ENCODE data around the gene OSBPL5. TPM values are rescaled to one million over a fixed set of nuclear protein-coding genes. Genes with fewer than 3 reads are reported as not detected.

The OSBPL5 gene
- total and polyA plus RNA-seq, 2 donors, result 22.4 to 40.5 TPM

DNA sequence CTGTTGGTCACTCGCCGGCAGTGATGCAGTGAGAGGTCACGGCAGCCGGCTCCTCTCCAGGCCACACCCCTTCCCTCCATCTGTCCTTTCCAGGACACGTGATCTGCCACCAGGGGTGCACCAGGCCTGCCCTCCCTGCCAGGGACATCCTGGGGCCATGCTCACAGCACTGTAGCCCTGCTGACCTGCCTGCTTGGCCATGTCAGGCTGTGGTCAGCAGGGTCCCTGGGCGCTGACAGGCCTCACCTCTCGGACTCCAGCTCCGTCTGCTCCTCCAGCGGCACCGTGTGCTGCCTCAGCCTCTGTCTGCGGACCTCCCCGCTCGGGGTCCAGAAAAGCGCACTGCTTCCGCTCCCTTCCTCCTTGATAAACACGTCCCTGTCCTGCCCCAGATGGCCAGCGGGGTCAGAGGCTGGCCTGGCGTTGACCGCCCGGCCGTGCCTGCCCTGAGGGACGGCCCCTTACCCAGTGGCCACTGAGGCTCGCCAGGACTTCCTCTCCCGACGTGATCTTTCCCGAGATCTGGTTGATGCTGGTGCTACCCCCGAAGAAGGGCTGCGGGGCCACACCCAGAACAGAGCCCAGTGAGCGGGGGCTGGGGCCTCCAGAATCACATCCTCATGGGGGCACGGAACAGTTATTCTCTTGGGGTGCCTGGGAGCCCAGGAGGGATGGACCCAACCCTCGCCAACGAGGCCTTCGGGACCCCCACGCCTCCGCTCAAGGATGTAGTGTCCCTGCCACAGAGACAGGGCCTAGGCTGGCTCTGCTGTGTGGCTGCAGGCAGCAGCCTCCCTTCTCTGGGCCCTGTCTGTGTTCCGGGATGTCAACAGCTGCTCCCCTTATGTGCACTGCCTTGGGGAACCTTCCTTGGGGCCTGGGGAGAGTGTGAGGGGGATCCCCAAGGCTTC lies 71.6 kb downstream of the OSBPL5 start:
- Histone ChIP-seq H3K4me1 (ENCODE audit: insufficient read depth) (no peaks in the 10 kb centered on the region), H3K4me3 (ENCODE audit: low read depth, low read length) (no peak overlapping the region), H3K27ac (ENCODE audit: low read depth) (no peak overlapping the region), H3K36me3 (ENCODE audit: insufficient read depth) (no peaks in the 10 kb centered on the region)
- 85% methylated on average over 36 of the region's 36 CpGs for WGBS
- no peak for DNase-seq (ENCODE audit: extremely low spot score)

DNA sequence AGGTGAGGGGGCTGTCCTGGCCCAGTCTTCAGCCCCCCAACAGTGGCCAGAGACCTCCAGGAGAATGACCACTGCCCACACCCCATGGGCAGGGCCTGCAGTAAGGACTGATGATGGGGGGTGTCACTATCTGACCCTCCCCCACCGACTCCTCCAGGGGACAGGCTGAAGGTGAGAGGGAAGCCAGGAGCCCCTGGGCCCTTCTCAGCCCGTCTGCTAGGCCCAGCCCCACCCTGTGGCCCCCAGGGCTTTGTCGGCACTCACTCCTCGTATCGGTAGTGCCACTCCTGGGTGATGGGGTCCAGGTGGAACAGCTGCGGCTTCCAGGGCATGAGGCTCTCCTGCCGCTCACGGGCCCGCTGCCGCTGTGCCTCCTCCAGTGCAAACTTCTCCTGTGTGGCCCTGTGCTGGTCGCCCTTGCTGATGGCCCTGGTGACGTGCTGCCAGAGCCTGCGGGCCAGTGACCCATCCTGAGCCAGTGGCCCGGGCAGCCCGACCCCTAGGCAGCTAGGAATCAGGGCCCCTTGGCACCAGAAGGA lies 72.4 kb downstream of the OSBPL5 start:
- WGBS, result 91% methylated on average over 15 of the region's 15 CpGs
- H3K27ac ChIP-seq (ENCODE audit: low read depth), result no peak overlapping the region

DNA sequence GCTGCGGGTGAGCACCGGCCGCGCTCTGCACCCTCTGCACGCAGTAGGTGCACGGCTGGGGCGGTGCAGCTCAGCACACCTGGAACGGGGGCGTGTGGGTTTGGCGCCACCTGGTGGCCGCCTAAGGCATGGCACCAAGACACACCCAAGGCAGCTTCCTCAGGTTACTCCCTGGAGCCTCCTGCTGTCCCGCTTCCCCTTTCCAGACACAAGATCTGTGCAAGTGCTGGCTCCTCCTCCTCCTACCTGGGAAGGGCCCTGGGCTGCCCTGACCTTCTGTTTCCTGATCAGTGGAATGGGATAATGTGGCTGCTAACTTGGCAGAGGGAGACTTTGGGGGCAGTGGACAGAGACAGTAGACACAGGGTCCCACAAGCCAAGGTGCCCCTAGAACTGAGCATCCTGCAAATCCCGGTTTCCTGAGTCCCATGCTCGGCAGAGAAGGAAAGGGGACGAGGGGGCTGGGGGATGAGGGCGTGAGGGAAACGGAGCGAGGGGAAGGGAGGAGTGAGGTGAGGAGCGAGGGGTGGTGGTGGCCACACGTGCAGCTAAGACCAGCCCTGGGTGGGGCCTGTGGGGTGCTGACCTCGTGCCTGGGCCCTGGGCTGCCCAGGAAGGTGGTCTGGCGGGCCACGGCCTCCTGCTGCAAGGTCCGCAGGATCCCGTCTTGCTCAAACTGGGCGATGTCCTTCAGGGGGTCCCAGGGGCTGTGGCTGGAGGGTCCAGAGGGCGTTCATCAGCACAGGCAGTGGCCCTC lies 73.1 kb downstream of the OSBPL5 start:
- H3K27ac ChIP-seq (ENCODE audit: low read depth), result no peak overlapping the region

More for the DNA sequence above, 72.4 kb downstream of the OSBPL5 start:
- H3K36me3 ChIP-seq (ENCODE audit: insufficient read depth), result no peaks in the 10 kb centered on the region
- H3K4me3 ChIP-seq (ENCODE audit: low read depth, low read length), result no peak overlapping the region
- no peaks in the 10 kb centered on the region for H3K4me1 ChIP-seq (ENCODE audit: insufficient read depth)
- DNase-seq (ENCODE audit: extremely low spot score), result no peak

DNA sequence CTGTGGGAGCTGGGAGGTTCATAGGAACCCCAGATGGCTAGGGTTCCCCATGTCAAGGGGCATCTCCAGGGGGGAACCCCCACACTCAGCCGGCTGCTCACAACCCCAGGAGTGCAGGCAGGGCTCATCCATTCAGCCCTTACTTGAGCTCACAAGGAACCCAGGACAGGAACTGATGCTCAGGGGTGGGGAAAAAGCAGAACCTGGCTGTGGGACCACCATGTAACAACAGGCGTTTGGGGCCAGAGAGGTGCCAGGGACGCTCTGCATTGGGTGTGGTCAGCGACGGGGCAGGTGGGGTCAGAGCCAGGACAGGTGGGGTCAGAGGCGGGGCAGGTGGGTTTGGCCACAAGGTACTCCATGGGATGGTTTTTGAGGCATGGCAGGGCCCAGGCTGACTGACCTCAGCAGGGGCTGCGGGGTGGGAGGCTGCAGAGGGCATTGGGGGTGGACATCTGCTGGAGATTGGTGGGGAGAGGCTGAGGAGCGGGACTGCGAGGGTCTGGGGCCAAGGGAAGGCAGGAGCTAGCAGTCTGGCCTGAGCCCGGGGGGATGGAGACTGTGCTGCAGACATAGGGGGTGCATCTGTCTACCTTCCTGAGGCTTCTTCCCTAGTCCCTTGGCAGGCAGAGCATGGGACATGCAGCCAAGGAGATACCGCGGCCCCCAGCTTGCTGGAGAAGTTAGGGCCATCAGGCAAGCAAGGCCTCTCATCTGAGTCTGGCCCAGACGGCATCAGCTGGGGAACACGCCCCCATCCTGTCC lies 73.8 kb downstream of the OSBPL5 start:
- WGBS, result 75% methylated on average over 14 of the region's 14 CpGs
- DNase-seq (ENCODE audit: extremely low spot score), result no peak

More for the DNA sequence above, 73.1 kb downstream of the OSBPL5 start:
- DNase-seq (ENCODE audit: extremely low spot score), result no peak
- Histone ChIP-seq H3K4me3 (ENCODE audit: low read depth, low read length) (no peak overlapping the region), H3K4me1 (ENCODE audit: insufficient read depth) (no peaks in the 10 kb centered on the region), H3K36me3 (ENCODE audit: insufficient read depth) (no peaks in the 10 kb centered on the region)
- 46% methylated on average over 27 of the region's 27 CpGs for WGBS

DNA sequence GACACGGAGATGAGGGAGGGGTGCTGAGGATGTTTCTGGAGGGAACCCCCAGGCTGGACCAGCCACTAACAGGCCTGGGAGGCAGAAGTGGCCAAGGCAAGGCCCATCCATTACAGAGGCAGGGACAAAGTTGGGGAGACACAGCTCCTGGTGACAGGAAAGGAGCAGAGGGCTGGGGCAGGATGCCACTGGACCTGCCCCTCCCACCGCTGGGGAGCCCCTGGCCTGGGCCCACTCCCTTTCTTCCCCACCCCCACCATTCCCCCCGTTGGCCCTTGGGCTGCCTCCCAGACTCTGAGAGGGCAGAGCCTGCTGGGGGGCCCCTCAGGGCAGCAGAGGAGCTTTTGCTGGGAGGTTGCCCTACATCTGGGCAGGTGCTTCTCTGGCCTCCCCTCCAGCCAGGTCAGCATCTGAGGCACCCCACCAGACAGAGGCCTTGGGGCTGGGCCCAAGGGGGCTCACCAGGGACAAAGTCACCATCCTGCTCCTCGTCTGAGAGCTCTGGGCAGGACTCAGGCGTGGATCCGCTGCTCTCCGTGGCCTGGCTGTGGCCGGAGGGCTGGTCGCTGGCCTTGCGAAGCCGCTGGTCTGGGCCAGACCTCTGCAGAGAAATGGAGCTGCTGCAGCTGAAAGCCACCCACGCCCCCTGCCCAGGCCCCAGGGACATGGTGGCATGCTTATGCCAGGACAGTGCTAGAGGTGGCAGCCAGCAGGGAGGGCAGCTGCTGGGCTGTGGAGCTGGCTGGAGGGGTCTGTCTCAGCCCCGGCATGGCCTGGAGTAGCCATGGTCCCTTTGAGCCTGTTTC lies 74.8 kb downstream of the OSBPL5 start:
- H3K4me3 ChIP-seq (ENCODE audit: low read depth, low read length), result no peak overlapping the region
- 89% methylated on average over 13 of the region's 13 CpGs for WGBS

More for the DNA sequence above, 73.8 kb downstream of the OSBPL5 start:
- no peaks in the 10 kb centered on the region for H3K4me1 ChIP-seq (ENCODE audit: insufficient read depth)
- no peaks in the 10 kb centered on the region for H3K36me3 ChIP-seq (ENCODE audit: insufficient read depth)
- H3K4me3 ChIP-seq (ENCODE audit: low read depth, low read length), result no peak overlapping the region
- H3K27ac ChIP-seq (ENCODE audit: low read depth), result no peak overlapping the region

DNA sequence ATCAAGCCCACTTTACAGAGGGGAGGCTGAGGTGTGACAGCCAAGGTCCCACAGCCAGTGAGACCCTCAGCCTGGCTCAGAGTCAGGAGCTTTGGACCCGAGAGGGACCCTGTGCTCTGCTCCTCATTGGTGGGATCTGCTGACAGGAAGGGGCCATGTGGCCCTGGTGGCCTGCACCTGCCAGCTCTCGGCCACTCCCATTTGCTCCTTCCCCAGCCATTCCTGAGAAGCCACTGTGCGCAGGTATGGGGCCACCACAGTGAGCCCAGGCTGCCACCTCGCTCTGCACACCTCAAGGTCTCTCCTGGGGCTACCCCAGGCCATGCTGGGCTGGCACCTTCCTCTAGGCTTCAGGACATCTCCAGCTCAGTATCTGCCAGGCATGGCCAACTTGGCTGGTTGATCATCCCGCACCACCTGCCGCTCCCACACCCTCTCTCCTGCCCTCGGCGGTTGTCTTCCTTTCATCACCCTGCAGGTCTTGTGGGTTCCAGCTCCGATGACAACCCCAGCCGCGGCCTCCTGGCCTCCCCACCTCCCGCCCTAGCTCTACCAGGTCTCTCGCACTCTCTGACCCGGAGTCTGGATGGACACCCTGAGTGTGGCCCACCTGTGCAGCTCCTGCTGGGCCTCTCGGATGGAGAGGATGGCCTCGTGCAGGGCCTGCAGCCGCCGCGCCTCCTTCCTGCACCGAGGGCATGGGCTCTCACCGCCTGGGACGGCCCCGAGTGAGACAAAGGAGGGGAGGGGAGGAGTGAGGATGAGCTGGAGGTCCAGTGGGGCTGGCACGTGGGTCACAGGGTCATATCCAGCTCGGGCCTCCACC lies 75.7 kb downstream of the OSBPL5 start:
- Histone ChIP-seq H3K4me3 (ENCODE audit: low read depth, low read length) (no peak overlapping the region), H3K4me1 (ENCODE audit: insufficient read depth) (no peaks in the 10 kb centered on the region), H3K36me3 (ENCODE audit: insufficient read depth) (no peaks in the 10 kb centered on the region), H3K27ac (ENCODE audit: low read depth) (no peak overlapping the region)
- DNase-seq (ENCODE audit: extremely low spot score), result no peak
- 90% methylated on average over 25 of the region's 25 CpGs for WGBS

More for the DNA sequence above, 74.8 kb downstream of the OSBPL5 start:
- DNase-seq (ENCODE audit: extremely low spot score), result no peak
- Histone ChIP-seq H3K4me1 (ENCODE audit: insufficient read depth) (no peaks in the 10 kb centered on the region), H3K27ac (ENCODE audit: low read depth) (no peak overlapping the region), H3K36me3 (ENCODE audit: insufficient read depth) (no peaks in the 10 kb centered on the region)

DNA sequence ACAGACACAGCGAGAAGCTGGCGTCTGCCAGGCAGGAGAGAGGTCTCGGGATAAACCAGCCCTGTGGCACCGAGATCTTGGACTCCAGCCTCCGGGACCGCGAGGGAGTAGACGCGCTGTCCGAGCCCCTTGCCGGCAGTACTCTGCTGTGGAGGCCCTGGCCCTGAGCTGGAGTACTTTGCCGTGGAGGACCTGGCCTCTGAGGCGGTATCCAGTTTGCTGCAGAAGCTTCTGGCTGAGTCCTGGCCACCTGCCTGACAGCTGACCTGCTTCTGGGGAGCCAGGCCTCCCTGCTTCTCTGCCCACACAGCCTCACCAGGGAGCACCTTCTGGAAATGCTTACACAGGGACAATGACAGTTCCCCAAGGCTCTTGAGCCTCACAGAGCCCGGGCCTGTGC lies 76.3 kb downstream of the OSBPL5 start:
- H3K36me3 ChIP-seq (ENCODE audit: insufficient read depth), result no peaks in the 10 kb centered on the region
- DNase-seq (ENCODE audit: extremely low spot score), result no peak
- H3K27ac ChIP-seq (ENCODE audit: low read depth), result no peak overlapping the region
- H3K4me3 ChIP-seq (ENCODE audit: low read depth, low read length), result no peak overlapping the region
- WGBS, result 87% methylated on average over 14 of the region's 14 CpGs
- H3K4me1 ChIP-seq (ENCODE audit: insufficient read depth), result no peaks in the 10 kb centered on the region

DNA sequence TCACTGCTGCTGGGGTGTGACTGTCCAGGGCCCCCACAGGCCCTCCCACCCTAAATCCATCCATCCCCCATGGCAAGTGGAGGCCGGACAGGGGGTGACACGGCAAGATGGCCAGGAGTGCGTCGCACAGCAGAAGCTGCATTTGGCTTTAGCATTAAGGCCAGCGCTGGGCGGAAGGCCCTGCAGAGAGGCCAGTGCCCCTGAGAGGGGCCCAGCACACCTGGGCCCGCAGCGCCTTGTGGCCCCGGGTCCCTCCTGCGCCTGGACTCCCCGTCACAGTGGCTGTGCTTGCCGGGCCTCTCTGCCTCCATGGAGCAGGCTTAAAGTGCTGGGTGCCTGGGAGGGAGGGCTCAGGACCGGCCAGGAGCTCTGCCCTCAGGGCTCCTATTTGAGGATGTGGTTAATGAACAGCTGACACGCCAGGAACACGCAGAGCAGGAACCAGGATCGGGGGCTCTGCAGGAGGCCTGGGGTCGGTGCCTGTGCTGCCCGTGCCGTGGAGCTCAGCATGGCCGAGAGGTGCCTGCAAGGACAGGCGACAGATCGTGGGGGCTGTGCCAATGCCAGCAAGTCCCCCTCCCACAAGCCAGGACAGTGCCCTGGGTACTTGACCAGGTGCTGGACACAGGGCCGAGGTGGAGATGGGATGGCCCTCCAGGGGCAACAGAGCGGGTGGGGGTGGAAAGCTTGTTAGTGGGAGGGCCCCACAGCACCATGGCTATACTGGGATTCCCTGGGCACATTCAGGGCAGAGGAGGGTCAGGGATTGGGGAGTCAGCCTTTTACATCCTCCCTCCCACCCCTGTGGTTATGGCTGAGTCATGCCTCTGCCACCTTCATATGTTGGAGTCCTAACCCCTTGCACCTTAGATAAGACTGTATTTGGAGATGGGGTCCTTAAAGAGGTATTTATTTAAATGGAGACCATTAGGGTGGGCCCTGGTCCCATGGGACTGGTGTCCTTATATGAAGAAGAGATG lies 77.0 kb downstream of the OSBPL5 start:
- no peak for DNase-seq (ENCODE audit: extremely low spot score)
- Histone ChIP-seq H3K27ac (ENCODE audit: low read depth) (no peak overlapping the region), H3K4me3 (ENCODE audit: low read depth, low read length) (no peak overlapping the region), H3K4me1 (ENCODE audit: insufficient read depth) (no peaks in the 10 kb centered on the region), H3K36me3 (ENCODE audit: insufficient read depth) (no peaks in the 10 kb centered on the region)
- WGBS, result 81% methylated on average over 24 of the region's 24 CpGs

DNA sequence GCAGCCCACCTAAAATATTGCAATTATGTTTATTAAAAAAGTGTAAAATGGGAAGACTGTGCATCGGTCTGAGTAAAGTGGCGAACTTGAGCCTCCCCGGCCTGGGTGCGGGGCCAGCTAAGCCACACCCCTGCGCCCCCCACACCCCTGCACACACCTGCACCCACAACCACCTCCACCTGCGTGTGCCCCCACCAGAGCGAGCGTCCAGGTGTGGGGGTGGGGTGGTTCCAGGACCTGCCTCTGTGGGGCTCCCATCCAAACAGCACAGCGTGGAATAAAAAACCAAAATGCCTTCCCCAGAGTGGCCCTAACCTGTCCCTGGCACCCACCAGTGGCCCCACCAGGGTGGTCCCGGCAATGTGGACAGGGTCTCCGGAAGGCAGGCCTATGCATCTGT lies 77.7 kb downstream of the OSBPL5 start:
- WGBS, result 84% methylated on average over 11 of the region's 11 CpGs
- H3K4me3 ChIP-seq (ENCODE audit: low read depth, low read length), result no peak overlapping the region
- no peak for DNase-seq (ENCODE audit: extremely low spot score)
- no peaks in the 10 kb centered on the region for H3K4me1 ChIP-seq (ENCODE audit: insufficient read depth)
- no peaks in the 10 kb centered on the region for H3K36me3 ChIP-seq (ENCODE audit: insufficient read depth)
- no peak overlapping the region for H3K27ac ChIP-seq (ENCODE audit: low read depth)

DNA sequence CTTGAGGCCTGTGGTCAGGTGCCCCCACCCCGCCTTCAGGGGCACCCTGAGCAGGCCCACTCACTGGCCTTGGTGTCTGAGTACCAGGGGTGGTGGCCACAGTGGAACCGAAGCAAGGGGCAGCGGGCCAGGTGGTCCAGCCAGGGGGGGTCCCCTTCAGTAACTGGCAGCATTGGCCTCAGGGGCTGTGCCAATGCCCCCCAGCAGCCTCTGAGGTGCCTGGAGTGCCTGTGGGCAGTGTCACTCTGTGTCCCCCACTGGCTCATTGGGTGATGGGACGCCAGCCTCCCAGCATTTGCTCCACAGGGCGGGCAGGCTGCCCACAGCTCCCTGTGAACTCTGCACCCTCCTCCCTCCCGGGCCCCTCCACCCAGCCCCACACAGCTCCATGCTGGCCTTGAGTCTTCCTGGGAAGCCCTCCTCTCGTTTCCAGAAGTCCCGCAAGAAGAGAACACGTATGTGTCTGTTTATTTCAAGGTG lies 78.4 kb downstream of the OSBPL5 start:
- no peaks in the 10 kb centered on the region for H3K4me1 ChIP-seq (ENCODE audit: insufficient read depth)
- 69% methylated on average over 9 of the region's 9 CpGs for WGBS
- no peak overlapping the region for H3K4me3 ChIP-seq (ENCODE audit: low read depth, low read length)
- no peak for DNase-seq (ENCODE audit: extremely low spot score)
- H3K27ac ChIP-seq (ENCODE audit: low read depth), result no peak overlapping the region
- no peaks in the 10 kb centered on the region for H3K36me3 ChIP-seq (ENCODE audit: insufficient read depth)

DNA sequence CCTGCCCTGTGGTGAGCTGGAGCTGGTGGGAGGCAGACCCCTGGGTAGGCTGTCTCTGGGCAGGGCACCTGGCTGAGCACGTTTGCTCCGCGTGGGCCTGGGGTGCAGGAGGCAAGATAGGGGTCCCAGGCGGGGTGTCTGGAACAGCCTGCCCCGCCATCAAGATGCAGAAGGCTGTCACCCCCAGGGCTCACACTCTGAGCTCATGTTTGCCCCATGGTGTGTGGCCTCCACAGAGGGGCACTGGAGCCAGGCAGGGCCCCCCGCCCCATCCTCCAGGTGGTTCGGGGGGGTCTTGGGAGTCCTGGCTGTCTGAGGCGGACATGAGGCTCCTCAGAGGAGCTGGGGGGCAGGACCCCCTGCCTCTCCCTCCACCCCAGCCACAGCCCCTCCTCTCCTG lies 79.0 kb downstream of the OSBPL5 start:
- Histone ChIP-seq H3K4me1 (ENCODE audit: insufficient read depth) (no peaks in the 10 kb centered on the region), H3K27ac (ENCODE audit: low read depth) (no peak overlapping the region), H3K4me3 (ENCODE audit: low read depth, low read length) (no peak overlapping the region), H3K36me3 (ENCODE audit: insufficient read depth) (no peaks in the 10 kb centered on the region)
- DNase-seq (ENCODE audit: extremely low spot score), result no peak
- 66% methylated on average over 8 of the region's 8 CpGs for whole genome bisulfite sequencing

All from urinary bladder (tissue), 4 donors.